Renal pelvis (tissue), 12 donors: ENCODE measurements around the gene ELOVL7. TPM values are rescaled to one million over a fixed set of nuclear protein-coding genes. Genes with fewer than 3 reads are reported as not detected.
"Not testable (repeated sequence)": the region's sequence is repeated elsewhere in the genome, so short reads cannot be mapped to it uniquely, and the experiment has no call there.

Experiments
- DNase-seq: peaks from one replicate; pipeline ENCODE4 v3.0.0-alpha.2; 2013
- long read RNA-seq, 16 experiments: transcript quantifications; one replicate each; lab custom pipeline, GENCODE V29; 2026
- polyA plus RNA-seq, 3 donors: library from polyadenylated mRNA; unstranded; fragments of 120-200 nt; gene quantifications; one replicate each; pipeline ENCODE4 v1.2.1, GENCODE V29; 2013; ENCODE audit not compliant: insufficient read length in 3 of 3

The ELOVL7 gene
- polyA plus RNA-seq, result 10 to 100 TPM in 2 of 3 donors, 1 to 10 TPM in 1; 9.4 to 21.9 (median 16.1) TPM
- long read RNA-seq, donor 1, partial matches to known transcripts, result 0 of 2 reads
- long read RNA-seq, donor 1, other reads (novel, unspliced or antisense), result 0 of 2 reads
- long read RNA-seq, donor 2, partial matches to known transcripts, result 0 of 1 reads
- long read RNA-seq, donor 2, other reads (novel, unspliced or antisense), result 0 of 1 reads
- long read RNA-seq, donor 3, partial matches to known transcripts, result 0 of 1 reads
- long read RNA-seq, donor 3, other reads (novel, unspliced or antisense), result 0 of 1 reads
- long read RNA-seq, donor 4, partial matches to known transcripts, result 0 of 1 reads
- long read RNA-seq, donor 4, other reads (novel, unspliced or antisense), result 0 of 1 reads
- long read RNA-seq, donor 5, result 0 reads
- long read RNA-seq, donor 6, partial matches to known transcripts, result 0 of 3 reads
- long read RNA-seq, donor 6, other reads (novel, unspliced or antisense), result 0 of 3 reads
- long read RNA-seq, donor 7, partial matches to known transcripts, result 0 of 2 reads
- long read RNA-seq, donor 7, other reads (novel, unspliced or antisense), result 0 of 2 reads
- long read RNA-seq, donor 8, partial matches to known transcripts, result 0 of 1 reads
- long read RNA-seq, donor 8, other reads (novel, unspliced or antisense), result 0 of 1 reads
- long read RNA-seq, donor 9, transcript ELOVL7-205 (9 exons, 3,994 nt), result major isoform, 5 of 5 reads
- long read RNA-seq, donor 9, partial matches to known transcripts, result 0 of 5 reads
- long read RNA-seq, donor 9, other reads (novel, unspliced or antisense), result 0 of 5 reads
- long read RNA-seq, donor 10, partial matches to known transcripts, result 0 of 3 reads
- long read RNA-seq, donor 10, other reads (novel, unspliced or antisense), result 0 of 3 reads
- long read RNA-seq, donor 11, partial matches to known transcripts, result 0 of 3 reads
- long read RNA-seq, donor 11, other reads (novel, unspliced or antisense), result 0 of 3 reads
- long read RNA-seq, donor 12, partial matches to known transcripts, result 0 of 1 reads
- long read RNA-seq, donor 12, other reads (novel, unspliced or antisense), result 0 of 1 reads
- long read RNA-seq, donor 13, partial matches to known transcripts, result 0 of 2 reads
- long read RNA-seq, donor 13, other reads (novel, unspliced or antisense), result 0 of 2 reads
- long read RNA-seq, donor 14, partial matches to known transcripts, result 0 of 2 reads
- long read RNA-seq, donor 14, other reads (novel, unspliced or antisense), result 0 of 2 reads
- long read RNA-seq, donor 15, partial matches to known transcripts, result 0 of 2 reads
- long read RNA-seq, donor 15, other reads (novel, unspliced or antisense), result 0 of 2 reads
- long read RNA-seq, donor 16, partial matches to known transcripts, result 0 of 4 reads
- long read RNA-seq, donor 16, other reads (novel, unspliced or antisense), result 0 of 4 reads

DNA sequence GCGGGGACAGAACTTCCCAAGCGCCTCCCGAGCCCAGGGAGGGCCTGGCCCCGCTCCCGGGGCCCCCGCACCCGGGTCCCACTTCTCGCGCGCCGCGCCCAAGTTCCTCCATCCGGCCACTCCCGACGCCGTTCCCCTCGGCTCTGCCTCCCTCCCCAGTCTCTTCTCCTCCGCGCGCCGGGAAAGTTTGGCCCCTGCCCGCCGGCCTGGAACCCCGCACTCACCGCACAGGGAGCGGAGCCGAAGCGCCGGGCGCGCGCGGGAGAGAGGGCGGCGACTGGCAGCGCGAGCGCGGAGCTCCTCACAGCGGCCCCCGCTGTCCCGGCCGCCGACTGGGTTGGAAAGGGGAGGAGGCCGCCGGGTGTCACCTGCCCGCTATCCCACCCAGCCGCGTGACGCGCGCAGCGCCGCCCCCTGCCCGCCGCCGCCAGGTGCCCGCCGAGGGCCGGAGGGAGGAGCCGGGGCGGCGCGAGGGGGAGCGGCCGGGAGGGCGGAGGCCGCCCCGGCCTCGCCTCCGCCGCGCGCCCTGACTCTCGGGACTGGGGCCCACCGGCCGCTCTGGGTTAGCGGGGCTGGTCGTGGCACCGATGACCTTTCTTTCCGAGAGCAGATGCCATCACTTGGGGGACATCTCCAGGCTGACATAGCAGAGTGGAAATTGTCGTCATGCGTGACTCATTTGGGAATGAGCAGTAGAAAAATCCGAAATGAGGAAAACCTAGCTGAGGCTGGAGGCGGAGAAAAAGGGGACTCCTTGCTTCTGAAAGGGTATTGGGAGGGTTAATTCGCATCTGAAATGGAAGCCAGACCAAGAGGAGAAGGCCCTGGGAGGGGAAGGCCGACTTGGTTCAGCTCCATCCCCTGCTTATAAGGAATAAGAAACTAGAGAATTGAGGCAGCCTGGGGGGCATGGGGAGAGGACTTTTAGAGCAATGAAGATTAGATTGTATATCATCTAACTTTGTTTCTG lies at the start of gene ELOVL7:
Gene ELOVL7 (minus strand): TSS at position 334 of the 970 bp plus-strand sequence. CDS start 56,872 bp downstream, outside the sequence.
- peak; percentile 69 for DNase-seq

DNA sequence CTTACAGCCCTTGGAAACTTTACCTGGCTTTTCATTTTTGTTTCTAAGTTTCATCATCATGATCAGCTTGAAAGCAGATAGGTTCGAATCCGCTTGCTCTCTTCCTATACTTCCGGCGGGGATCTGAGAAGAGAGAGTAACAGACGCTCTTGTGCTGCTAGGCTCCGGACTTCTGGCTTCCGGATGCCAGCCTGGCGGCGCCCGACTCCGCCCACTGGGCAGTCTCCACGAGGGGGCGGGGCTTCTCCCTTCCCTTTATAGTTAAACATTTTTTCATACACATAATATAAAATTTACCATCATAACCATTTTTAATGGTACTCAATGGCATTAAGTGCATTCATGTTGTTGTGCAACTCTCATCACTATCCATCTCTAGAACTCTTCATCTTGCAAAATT lies 49.5 kb upstream of the ELOVL7 start:
- no peak for DNase-seq

DNA sequence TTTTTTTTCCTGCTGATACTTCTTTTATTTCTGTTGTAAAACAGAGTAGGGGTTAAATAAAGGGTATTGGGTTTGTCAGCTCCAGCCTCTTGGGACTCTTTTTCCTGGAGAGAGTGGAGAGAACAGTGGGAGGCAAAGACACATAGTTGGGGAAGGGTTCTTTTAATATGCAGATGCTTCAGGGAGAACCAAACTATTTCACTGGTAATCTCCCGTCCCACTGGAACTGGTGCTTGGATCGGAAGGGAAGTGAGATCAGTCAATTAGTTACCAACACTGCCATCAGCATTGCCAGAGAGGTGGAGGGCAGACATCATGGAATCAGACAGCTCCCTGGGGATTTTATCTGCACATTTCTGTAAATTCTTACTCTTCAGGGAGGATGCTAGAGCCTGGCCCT lies 47.6 kb upstream of the ELOVL7 start:
- DNase-seq, result no peak

DNA sequence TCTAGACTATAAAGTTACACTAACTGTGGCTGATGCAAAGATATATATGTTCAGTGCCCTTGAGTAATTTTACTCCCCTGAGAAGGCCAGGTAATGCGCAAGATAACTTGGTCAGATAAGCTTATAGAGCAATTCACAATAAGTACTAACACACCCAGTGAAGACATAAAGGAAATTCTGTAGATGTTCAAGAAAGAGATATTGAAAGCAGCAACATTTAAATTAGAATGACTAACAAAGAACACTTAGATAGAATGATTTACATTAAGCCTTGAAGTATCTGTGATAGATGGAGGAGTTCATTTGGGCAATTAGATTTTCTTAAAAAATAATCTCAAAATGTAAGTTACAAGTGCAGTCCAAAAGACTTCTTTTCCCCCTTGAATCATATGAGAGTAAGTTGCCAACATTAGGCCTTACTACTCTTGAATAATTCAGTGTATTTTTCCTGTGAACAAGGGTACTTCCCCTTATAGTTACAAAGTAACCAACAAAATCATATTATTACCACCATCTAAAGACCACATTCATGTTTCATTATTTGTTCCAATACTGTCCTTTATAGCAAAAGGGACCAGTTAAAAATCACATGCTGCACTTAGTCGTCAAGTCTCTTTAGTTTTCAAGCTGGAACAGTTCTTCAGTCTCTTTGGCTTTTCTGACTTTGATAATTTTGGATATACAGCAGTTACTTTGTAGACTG lies 44.4 kb upstream of the ELOVL7 start:
- no peak for DNase-seq

DNA sequence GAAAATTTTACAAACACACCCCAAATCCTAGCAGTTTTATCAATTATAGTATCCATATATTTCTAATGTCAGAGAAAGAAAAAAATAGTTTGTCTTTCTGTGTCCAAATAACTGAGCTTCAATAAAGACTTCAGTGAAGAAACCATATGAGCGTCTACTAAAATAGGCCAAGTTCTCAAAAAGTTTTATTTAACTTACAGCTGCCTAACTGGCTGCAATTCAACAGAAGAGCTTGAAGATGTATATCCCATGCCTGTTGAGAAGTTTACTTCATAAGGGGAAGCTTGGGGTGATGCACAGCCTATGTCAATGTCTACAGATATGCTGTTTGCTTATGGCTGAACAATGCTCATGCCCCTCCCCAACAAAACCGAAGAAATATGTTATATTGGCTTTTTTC lies 43.7 kb upstream of the ELOVL7 start:
- no peak for DNase-seq

DNA sequence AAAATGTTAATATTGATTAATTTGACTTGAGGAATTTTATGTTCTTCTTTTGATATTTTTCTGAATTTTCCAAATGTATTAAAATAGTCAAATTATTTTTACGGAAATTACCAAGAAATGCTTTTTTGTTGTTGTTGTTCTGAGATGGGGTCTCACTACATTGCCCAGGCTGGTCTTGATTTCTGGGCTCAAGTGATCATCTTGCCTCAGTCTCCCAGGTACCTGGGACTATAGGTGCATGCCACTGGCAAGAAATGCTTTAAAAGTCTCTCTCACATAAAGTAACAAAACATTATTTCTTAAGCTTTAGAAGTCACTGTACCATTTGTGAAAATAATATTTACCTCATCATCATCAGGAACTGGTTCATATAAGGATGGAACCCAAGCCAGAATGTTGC lies 43.0 kb upstream of the ELOVL7 start:
- DNase-seq, result no peak

DNA sequence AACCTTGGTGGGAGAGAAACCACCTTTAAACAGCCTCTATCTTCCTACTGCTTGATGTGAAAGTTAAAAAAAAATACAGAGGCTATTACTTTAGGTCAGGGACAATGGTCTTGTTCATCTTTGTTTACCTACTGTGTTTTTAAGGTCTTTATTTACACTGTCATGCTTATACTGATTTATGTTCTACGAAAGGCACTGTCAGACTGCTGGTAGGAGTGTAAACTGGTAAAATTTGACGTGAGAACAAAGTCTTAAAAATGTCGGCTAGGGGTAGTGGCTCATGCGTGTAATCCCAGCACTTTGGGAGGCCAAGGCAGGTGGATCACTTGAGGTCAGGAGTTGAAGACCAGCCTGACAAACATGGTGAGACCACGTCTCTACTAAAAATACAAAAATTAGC lies 42.1 kb upstream of the ELOVL7 start:
- DNase-seq, result no peak

DNA sequence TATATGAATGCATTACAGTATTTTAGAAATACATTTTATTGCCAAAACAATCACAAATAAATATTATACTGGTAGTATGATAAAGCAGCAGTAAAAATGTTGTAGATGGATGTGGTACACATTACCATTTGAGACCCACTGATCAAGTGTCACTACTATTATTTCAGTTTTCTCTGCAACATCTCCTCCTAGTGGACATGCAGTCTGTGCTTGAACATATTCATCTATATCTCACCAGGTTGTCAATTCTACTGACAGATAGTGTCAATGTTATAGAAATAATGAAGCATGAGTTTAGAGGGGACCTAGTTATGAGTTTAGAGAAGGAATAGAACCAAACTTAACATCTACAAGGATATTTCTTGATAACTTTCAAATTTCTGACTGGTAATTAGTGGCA lies 39.2 kb upstream of the ELOVL7 start:
- no peak for DNase-seq

DNA sequence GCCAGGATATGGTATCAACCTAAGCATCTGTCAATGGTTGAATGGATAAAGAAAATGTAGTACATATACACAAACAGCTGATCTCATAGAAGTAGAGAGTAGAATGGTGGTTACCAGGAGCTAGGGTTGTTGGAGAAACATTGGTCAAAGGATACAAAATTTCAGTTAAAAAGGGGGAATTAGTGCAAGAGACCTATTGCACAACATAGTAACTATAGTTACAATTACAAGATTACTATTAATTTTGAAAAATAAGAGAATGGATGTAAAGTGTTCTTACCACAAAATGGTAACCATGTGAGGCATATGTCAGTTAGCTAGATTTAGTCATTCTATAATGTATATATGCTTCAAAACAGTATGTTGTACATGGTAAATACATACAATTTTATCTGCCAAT lies 28.8 kb upstream of the ELOVL7 start:
- no peak for DNase-seq

DNA sequence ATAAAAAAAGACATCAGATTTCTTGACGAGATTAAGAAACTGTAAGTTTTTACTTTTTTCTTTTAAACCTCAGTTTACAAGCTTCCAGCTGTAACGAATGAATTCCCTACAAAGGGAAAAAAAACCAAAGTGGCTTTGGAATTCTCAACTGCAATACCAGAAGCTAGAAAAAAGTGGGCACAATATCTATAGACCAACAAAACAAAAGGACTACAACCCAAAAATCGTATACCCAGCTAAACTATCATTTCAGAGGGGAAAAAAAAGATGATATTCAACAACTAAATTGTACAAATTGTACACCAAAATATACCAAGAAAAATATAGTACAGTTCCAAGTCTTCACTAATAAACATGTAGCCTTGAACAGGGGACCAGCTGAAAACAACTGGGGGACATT lies 26.8 kb upstream of the ELOVL7 start:
- DNase-seq, result no peak

DNA sequence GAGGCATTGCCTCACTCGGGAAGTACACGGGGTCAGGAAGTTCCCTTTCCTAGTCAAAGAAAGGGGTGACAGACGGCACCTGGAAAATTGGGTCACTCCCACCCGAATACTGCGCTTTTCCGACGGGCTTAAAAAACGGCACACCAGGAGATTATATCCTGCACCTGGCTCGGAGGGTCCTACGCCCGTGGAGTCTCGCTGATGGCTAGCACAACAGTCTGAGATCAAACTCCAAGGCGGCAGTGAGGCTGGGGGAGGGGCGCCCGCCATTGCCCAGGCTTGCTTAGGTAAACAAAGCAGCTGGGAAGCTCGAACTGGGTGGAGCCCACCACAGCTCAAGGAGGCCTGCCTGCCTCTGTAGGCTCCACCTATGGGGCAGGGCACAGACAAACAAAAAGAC lies 16.5 kb upstream of the ELOVL7 start:
- DNase-seq, result not testable (repeated sequence)

DNA sequence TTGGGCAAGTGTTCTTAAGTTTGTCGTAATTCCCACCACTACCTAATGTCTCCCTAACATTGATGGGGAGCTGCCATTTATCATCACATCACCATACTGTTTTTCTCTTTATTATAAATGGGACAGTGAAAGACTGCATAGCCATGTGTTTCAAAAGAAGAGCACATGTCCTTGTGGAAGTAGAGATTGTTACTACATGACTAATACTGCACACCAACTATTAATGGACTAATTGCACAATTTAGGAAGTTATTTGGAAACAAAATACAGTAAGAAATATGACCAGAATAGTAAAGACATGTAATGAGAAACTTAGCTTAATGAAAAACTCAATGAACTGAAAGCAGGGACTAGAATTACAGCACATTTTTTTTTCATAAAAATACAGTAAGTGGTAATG lies 12.0 kb upstream of the ELOVL7 start:
- DNase-seq, result no peak

DNA sequence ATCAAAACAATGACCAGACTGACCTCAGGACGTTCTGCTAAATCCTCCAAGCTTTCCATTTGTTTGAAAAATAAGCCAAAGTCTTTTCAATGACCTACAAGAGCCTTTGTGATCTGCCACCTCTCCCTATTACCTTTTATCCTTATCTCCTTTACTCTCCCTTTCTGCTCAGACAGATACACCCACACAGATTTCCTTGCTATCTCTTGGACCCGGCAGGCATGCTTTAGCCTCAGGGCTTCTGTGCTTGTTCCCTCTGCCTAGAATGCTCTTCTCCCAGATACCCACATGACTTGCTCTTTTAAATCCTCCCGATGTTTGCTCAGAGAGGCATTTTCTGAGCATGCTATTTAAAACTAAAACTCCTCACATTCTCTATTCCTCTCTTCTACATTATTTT lies 8.9 kb upstream of the ELOVL7 start:
- no peak for DNase-seq

DNA sequence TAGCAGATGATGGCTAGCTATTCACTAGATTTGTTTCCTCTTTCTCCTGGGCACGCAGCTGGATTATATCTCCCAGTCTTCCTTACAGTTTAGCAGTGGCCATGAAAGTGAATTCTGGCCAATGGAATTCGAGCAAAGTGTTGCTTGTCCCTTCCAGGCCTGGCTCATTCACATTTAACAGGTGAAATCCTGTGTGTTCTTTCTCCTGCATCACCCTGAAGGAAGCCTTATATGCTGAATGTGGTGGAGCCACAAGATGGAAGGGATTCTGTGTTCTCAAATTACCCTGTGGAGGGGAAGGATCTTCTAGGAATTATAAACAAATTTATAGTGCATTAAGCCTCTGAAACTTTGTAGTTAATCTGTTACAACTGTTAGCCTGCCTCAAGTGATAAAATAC lies 8.2 kb upstream of the ELOVL7 start:
- no peak for DNase-seq

DNA sequence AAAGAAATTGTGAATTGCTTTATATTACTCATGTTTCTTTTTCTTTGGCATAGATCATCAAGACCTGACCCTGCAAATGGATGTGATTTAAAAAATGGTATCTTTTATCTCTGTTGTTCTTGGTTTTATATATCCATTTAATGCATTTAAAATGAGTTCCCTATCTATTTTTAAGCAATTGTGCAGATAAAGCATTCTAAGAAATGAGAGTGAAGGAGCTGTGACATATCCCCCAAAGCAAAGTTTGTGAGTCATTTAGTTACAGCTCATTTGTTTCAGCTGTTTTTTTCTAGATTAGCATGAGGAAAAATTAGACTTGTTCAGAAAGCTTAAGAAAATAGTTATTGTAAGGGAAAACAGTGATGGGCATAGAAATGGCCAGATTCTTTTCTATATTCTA lies 7.6 kb upstream of the ELOVL7 start:
- no peak for DNase-seq

DNA sequence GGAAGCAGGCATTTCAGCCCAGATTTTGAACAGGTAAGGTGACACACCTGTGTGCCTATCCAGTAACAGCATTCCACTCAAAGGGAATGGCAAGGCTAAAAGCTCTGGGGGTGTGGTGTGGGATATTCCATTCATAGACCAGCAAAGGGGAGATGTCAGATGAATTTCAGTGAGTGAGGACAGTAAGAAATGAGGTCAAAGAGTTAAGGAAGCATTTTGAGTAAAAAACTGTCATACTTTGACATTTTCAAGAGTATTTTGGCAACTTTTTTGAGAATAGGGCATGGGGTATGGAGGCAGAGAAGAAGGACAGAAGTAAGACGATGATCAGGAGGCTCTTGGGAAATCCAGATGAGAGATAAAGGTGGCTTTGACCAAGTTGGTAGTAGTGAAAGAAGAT lies 2.2 kb upstream of the ELOVL7 start:
- DNase-seq, result no peak

DNA sequence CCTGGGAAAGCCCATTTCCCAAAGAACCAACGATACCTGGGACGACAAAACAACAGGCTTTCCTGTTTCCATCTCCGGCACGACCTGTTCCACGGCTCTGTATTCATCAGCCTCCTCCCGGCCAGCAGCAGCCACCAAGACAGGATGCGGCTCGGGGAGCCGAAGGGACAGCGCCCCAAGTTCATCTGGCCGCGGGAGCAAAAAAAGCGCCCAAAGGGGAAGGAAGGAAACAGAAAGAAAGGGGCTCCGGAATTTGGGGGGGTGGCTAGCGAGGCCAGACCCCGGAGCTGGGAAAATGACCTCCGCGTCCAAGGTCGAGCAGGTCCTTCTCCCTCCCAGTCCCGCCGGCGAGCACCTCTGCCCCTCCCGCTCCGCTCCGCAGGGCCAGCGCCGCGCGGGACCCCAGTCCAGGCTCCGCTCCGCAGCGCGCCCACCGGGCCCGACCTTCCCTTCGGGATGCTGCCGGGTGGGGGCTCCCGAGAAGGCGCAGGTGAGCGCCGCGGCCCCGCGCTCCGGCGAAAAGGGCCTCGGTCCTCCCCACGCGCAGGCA lies 608 bp downstream of the ELOVL7 start:
- peak; percentile 15 for DNase-seq

DNA sequence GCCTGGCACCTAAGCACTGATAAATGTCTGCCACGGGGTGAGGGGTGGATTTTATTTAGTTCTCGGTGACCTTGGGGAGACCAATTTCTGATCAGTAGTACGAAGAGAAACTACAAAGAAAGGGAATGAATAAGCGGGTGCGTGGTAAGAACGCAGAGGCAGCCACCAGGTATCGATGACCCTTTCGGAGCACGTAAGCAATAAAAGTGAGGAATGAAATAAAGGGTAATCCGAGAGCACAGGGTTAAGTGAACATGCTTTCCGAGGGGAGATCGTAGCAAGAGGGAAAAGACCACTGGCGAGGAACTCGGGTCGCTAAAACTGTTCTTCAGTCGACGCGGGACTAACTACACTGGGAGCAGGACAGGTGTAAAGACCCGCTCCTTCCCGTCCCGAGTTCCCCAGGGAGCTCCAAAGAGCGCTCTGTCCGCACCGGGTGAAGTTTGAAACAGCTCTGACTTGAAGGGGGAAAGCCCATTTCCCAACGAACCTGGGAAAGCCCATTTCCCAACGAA lies 1.1 kb downstream of the ELOVL7 start:
- DNase-seq, result peak; percentile 10

DNA sequence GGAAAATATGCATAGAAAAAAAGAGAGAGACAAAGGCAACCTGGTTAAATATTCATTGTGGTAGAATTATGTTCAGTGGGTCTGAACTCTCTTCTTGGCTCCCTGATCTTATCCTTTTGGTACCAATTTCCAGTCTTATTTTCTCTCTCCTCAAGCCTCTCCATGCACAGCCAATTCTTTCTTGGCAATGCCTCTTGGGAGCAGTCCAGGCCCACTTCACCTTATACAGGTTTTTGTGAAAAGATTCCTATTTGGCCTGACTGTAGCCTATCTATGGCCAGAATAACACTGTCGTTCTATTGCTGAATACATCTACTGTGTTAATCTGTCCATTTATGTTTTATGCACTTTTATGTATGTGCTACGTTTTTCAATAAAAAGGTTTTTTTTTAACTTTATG lies 2.7 kb downstream of the ELOVL7 start:
- no peak for DNase-seq
